GM21367 (cell line): Measurements from ENCODE around the gene PCDH17.

Experiments
- ATAC-seq: cut with Tn5 transposase; IDR thresholded peaks from one replicate; pipeline ENCODE4 v1.9.1; 2021; ENCODE audit not compliant: unreplicated experiment

The PCDH17 gene

GRCh38 chr13:57635541-57636085 lies 4.1 kb downstream of the PCDH17 start:
- no peak for ATAC-seq

- ATAC-seq, result no peak
Measured at GRCh38 chr13:57636816-57637215, 5.3 kb downstream of the PCDH17 start.

- no peak for ATAC-seq
Measured at GRCh38 chr13:57637515-57637914, 6.0 kb downstream of the PCDH17 start.

- no peak for ATAC-seq
Measured at GRCh38 chr13:57638186-57638890, 6.8 kb downstream of the PCDH17 start.

- ATAC-seq, result no peak
Measured at GRCh38 chr13:57640607-57641006, 9.1 kb downstream of the PCDH17 start.

- ATAC-seq, result no peak
Measured at GRCh38 chr13:57641051-57641450, 9.5 kb downstream of the PCDH17 start.

GRCh38 chr13:57644106-57644505 lies 12.6 kb downstream of the PCDH17 start:
- ATAC-seq, result no peak

- ATAC-seq, result no peak
Measured at GRCh38 chr13:57653229-57653989, 21.9 kb downstream of the PCDH17 start.

GRCh38 chr13:57665481-57665880 lies 33.9 kb downstream of the PCDH17 start:
- no peak for ATAC-seq

- no peak for ATAC-seq
Measured at GRCh38 chr13:57666131-57666953, 34.8 kb downstream of the PCDH17 start.

- no peak for ATAC-seq
Measured at GRCh38 chr13:57672168-57672567, 40.6 kb downstream of the PCDH17 start.

GRCh38 chr13:57673197-57673596 lies 41.7 kb downstream of the PCDH17 start:
- no peak for ATAC-seq

- no peak for ATAC-seq
Measured at GRCh38 chr13:57675526-57675925, 44.0 kb downstream of the PCDH17 start.

GRCh38 chr13:57680609-57681008 lies 49.1 kb downstream of the PCDH17 start:
- no peak for ATAC-seq

- no peak for ATAC-seq
Measured at GRCh38 chr13:57682128-57682716, 50.7 kb downstream of the PCDH17 start.

- ATAC-seq, result no peak
Measured at GRCh38 chr13:57698851-57699250, 67.3 kb downstream of the PCDH17 start.

- ATAC-seq, result no peak
Measured at GRCh38 chr13:57704031-57704430, 72.5 kb downstream of the PCDH17 start.

GRCh38 chr13:57716295-57716694 lies 84.8 kb downstream of the PCDH17 start:
- ATAC-seq, result no peak

- ATAC-seq, result no peak
Measured at GRCh38 chr13:57724486-57725272, 93.1 kb downstream of the PCDH17 start.

GRCh38 chr13:57725480-57725879 lies 93.9 kb downstream of the PCDH17 start:
- ATAC-seq, result no peak
